Hepatocyte (in vitro differentiated cells): ENCODE measurements around the gene NPC1.

Source experiments
- CTCF ChIP-seq: fragments of 200-600 bp; sonication (generic); IDR thresholded peaks from 2 replicates; pipeline ENCODE4 v1.5.1; 2016; ENCODE audit warnings: antibody characterized with exemption, mild to moderate bottlenecking; ENCODE audit not compliant: poor library complexity
- EZH2 ChIP-seq: fragments of 200-600 bp; sonication (generic); IDR thresholded peaks from 2 replicates; pipeline ENCODE4 v1.6.1; 2016; ENCODE audit warnings: antibody characterized with exemption, mild to moderate bottlenecking, borderline replicate concordance

- TF ChIP-seq CTCF, result no peak
- no peak for TF ChIP-seq EZH2
Measured at GRCh38 chr18:23631312-23631711, 45.0 kb upstream of the NPC1 start.
